ENCODE data around the gene CSTF3.

DNA sequence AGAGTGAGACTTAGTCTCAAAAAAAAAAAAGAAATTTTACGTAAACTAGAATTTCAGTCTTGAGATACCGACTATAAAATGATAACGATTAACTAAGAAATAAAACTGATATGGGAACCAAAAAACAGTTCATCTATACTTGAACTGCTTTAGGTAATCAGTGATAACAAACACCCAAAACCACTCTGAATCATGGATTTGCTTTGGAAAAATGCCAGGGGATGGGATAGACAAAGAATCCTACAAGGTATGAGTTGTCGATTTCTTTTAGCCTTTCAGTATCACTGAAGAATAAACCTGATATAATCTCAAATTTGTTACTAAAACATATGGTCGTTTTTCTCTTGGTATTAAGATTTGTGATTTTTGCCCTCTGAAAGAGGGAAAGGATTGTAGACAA lies 13.7 kb downstream of the CSTF3 start:
- TF ChIP-seq, protein P1, sequence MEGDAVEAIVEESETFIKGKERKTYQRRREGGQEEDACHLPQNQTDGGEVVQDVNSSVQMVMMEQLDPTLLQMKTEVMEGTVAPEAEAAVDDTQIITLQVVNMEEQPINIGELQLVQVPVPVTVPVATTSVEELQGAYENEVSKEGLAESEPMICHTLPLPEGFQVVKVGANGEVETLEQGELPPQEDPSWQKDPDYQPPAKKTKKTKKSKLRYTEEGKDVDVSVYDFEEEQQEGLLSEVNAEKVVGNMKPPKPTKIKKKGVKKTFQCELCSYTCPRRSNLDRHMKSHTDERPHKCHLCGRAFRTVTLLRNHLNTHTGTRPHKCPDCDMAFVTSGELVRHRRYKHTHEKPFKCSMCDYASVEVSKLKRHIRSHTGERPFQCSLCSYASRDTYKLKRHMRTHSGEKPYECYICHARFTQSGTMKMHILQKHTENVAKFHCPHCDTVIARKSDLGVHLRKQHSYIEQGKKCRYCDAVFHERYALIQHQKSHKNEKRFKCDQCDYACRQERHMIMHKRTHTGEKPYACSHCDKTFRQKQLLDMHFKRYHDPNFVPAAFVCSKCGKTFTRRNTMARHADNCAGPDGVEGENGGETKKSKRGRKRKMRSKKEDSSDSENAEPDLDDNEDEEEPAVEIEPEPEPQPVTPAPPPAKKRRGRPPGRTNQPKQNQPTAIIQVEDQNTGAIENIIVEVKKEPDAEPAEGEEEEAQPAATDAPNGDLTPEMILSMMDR (IDR thresholded peaks at IDR 0.05): no peak
- TF ChIP-seq POLR2A (IDR thresholded peaks at IDR 0.05): no peak
